Right atrium auricular region (tissue), 2 donors: ENCODE measurements around the gene HMGCR. TPM values are rescaled to one million over a fixed set of nuclear protein-coding genes. Genes with fewer than 3 reads are reported as not detected.

Experiments used
- DNase-seq: peaks from one replicate; pipeline ENCODE4 v3.0.0-alpha.2; 2019; ENCODE audit warnings: low spot score
- H3K27ac ChIP-seq, 2 donors: fragments of 200-600 bp; sonication (generic); 1 replicate in 1 of 2; 2 replicates in 1 of 2; pipeline ENCODE4 v1.5.1; 2016 to 2019
- H3K27me3 ChIP-seq, 2 donors: fragments of 200-600 bp; sonication (generic); one replicate each; pipeline versions ENCODE4 v1.5.1 to v1.6.0; 2017 to 2019
- H3K36me3 ChIP-seq: fragments of 200-600 bp; sonication (generic); one replicate; pipeline ENCODE4 v1.5.1; 2016
- H3K4me1 ChIP-seq, 2 donors: fragments of 200-600 bp; sonication (generic); one replicate each; pipeline versions ENCODE4 v1.5.1 to v1.6.0; 2017 to 2019
- H3K4me3 ChIP-seq, 2 donors: fragments of 200-600 bp; sonication (generic); 1 replicate in 1 of 2; 2 replicates in 1 of 2; pipeline ENCODE4 v1.5.1; 2017 to 2019; ENCODE audit warnings: mild to moderate bottlenecking in 1 of 2, moderate library complexity in 1 of 2
- H3K9me3 ChIP-seq, 2 donors: fragments of 200-600 bp; sonication (generic); one replicate each; pipeline ENCODE4 v1.5.1; 2019
- total RNA-seq, 2 donors: library from RNA; depleted of rRNA; stranded (reverse); fragments of >200 nt; gene quantifications; one replicate each; pipeline ENCODE4 v1.1.0, GENCODE V29; 2016
- TF ChIP-seq, protein P1 (sequence below), 2 donors: fragments of 200-600 bp; sonication (generic); IDR thresholded peaks; one replicate each; pipeline ENCODE4 v1.5.1; 2019; ENCODE audit warnings: antibody characterized with exemption in 2 of 2

Gene HMGCR
- total RNA-seq, 2 donors from 2014 or later, result 5.9 to 7.4 TPM

DNA sequence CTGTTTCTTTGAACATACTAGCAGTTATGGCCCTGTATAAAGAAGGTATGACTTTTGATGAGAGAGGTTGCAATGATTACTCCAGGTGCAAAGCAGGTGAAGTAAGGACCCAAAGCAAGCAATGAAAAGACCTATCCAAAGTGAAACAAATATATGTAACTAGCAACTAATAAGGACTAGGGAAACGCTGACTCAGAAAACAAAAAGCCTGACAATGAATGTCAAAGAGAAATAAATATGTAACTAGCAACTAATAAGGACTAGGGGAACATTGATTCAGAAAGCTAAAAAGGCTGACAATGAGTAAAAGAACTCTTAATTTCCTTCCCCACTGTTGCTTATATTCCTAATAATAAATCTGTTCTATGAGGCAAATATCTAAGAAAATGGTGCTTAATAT is 43.1 kb downstream of the HMGCR start:
- no peak overlapping the region for H3K27ac ChIP-seq
- H3K36me3 ChIP-seq, result peaks cover 50% of the 10 kb centered on the region
- TF ChIP-seq, protein P1, sequence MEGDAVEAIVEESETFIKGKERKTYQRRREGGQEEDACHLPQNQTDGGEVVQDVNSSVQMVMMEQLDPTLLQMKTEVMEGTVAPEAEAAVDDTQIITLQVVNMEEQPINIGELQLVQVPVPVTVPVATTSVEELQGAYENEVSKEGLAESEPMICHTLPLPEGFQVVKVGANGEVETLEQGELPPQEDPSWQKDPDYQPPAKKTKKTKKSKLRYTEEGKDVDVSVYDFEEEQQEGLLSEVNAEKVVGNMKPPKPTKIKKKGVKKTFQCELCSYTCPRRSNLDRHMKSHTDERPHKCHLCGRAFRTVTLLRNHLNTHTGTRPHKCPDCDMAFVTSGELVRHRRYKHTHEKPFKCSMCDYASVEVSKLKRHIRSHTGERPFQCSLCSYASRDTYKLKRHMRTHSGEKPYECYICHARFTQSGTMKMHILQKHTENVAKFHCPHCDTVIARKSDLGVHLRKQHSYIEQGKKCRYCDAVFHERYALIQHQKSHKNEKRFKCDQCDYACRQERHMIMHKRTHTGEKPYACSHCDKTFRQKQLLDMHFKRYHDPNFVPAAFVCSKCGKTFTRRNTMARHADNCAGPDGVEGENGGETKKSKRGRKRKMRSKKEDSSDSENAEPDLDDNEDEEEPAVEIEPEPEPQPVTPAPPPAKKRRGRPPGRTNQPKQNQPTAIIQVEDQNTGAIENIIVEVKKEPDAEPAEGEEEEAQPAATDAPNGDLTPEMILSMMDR (IDR thresholded peaks at IDR 0.05), result no peak

DNA sequence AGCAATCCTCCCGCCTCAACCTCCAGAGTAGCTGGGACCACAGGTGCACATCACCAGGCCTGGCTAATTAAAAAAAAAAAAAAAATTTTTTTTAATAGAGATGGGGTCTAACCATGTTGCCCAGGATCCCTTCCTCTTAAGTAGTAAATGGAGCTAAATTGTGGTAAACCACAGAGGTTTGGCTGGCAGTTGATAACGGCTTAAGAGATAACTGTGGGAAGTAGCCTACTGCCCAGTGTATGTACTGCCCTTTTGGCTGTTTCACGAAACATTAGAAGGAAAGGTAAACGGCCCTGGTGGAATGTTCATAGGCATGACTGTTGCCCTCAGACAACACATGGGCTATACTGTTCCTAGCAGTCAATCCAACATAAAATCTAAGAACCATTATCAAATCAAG is 44.4 kb downstream of the HMGCR start:
- H3K4me3 ChIP-seq, result no peak overlapping the region
- H3K36me3 ChIP-seq, result peaks cover 62% of the 10 kb centered on the region
- H3K4me1 ChIP-seq, result no peaks in the 10 kb centered on the region
- TF ChIP-seq, protein P1 (IDR thresholded peaks at IDR 0.05), result no peak
- DNase-seq, result no peak
- H3K9me3 ChIP-seq, result no peaks in the 10 kb centered on the region
- H3K27me3 ChIP-seq, result no peaks in the 10 kb centered on the region
- H3K27ac ChIP-seq, result no peak overlapping the region

More for the DNA sequence above, 43.1 kb downstream of the HMGCR start:
- Histone ChIP-seq H3K4me3 (no peak overlapping the region), H3K4me1 (no peaks in the 10 kb centered on the region), H3K27me3 (no peaks in the 10 kb centered on the region), H3K9me3 (no peaks in the 10 kb centered on the region)
- no peak for DNase-seq

DNA sequence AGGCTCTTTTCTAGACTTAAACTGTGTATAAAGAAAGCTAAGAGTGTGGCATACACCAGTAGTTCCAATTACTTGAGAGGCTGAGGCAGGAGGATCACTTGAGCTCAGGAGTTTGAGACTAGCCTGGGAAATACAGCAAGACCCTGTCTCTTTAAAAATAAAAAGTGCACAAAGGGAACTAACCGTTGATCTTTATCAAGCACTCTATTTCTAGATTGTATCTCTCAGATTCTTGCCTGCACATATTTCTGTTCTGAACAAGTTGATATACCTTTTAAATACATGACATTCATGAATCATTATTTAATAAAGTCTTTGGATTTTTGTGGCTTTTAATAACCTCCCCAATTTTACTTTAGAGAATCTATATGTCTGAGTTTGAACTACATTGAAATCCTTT is 47.2 kb downstream of the HMGCR start:
- no peak overlapping the region for H3K27ac ChIP-seq
- H3K27me3 ChIP-seq, result no peaks in the 10 kb centered on the region
- DNase-seq, result no peak
- H3K4me1 ChIP-seq, result no peaks in the 10 kb centered on the region
- H3K4me3 ChIP-seq, result no peak overlapping the region
- H3K36me3 ChIP-seq, result peaks cover 64% of the 10 kb centered on the region
- no peaks in the 10 kb centered on the region for H3K9me3 ChIP-seq
- TF ChIP-seq, protein P1 (IDR thresholded peaks at IDR 0.05), result no peak

DNA sequence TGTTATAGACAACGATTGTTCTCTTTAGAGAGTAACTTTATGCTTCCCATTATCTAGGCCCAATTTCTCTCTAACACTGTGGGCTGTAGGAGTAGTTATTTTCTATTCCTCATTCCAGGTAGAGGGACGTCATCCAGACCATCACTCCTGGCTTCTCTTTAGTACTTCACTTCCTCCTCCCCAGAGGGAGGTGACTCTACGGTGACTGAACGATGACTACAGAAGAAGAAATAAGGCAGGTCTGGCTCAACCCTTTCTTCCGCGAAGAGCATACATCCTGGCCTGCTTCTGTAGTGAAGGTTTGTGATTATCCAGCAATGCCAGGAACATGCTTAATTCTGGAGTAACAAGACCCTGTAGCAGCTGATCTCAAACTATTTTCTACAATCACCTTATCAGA is 50.8 kb downstream of the HMGCR start:
- TF ChIP-seq, protein P1 (IDR thresholded peaks at IDR 0.05), result no peak
- Histone ChIP-seq H3K27ac (no peak overlapping the region), H3K4me3 (no peak overlapping the region), H3K4me1 (no peaks in the 10 kb centered on the region), H3K9me3 (no peaks in the 10 kb centered on the region), H3K27me3 (no peaks in the 10 kb centered on the region), H3K36me3 (peaks cover 39% of the 10 kb centered on the region)
- DNase-seq, result no peak

DNA sequence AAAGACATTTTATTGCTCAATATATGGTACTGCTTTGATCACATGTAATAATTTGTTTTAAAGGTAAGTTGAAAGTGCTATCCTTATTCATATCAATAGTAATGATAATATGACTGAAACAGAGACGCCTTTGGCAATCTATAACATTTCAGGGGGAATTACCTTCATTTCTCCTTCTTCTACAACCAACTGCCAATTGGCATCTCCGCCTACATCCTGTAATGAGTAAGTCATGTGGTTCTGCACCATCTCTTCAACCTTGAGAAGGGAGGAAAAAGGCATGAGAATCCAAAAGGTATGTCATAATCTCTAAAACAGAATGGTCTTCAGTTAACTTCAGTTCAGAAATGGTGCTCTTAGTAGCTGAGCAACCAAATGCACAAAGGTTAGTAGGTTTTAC is 52.4 kb downstream of the HMGCR start:
- TF ChIP-seq, protein P1 (IDR thresholded peaks at IDR 0.05), result no peak
- H3K9me3 ChIP-seq, result no peaks in the 10 kb centered on the region
- H3K27ac ChIP-seq, result no peak overlapping the region
- no peak overlapping the region for H3K4me3 ChIP-seq
- H3K36me3 ChIP-seq, result peaks cover 29% of the 10 kb centered on the region
- no peak for DNase-seq
- no peaks in the 10 kb centered on the region for H3K4me1 ChIP-seq
- H3K27me3 ChIP-seq, result no peaks in the 10 kb centered on the region

DNA sequence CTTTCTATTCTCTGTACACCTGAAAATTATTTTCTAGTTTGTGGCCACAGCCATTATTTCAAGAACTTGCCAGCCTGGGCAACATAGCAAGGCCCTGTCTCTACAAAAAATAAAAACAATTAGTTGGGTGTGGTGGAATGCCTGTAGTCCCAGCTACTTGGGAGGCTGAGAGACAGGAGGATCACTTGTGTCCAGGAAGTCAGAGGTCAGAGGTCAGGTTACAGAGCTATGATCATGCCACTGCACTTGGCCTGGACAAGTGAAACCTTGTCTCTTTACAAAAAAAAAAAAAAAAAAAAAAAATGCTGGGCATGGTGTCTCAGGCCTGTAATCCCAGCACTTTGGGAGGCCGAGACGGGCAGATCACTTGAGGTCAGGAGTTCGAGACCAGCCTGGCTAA is 58.3 kb downstream of the HMGCR start:
- TF ChIP-seq, protein P1 (IDR thresholded peaks at IDR 0.05), result no peak
- H3K27ac ChIP-seq, result no peak overlapping the region
- no peaks in the 10 kb centered on the region for H3K4me1 ChIP-seq
- H3K9me3 ChIP-seq, result no peaks in the 10 kb centered on the region
- H3K27me3 ChIP-seq, result no peaks in the 10 kb centered on the region
- peaks cover 17% of the 10 kb centered on the region for H3K36me3 ChIP-seq
- DNase-seq, result no peak
- no peak overlapping the region for H3K4me3 ChIP-seq
